WTC11 (cell line): ENCODE measurements around the gene AKR1A1.

Experiments
- CTCF ChIP-seq: fragments of 200-600 bp; IDR thresholded peaks from 2 replicates; pipeline ENCODE4 v1.8.0; 2022; ENCODE audit warnings: antibody characterized with exemption
- IRF2 ChIP-seq: sonication (generic); formaldehyde crosslinking; IDR thresholded peaks from 2 replicates; pipeline ENCODE4 v1.8.0; 2022; ENCODE audit warnings: low read depth, missing genetic modification reagents, borderline replicate concordance

GRCh38 chr1:45516036-45516435 is 34.6 kb upstream of the AKR1A1 start:
- TF ChIP-seq IRF2 (CRISPR knock-in tag) (no peak), CTCF (no peak)
